BLaER1 (cell line): Measurements from ENCODE around the gene PROM1.
A peak's percentile ranks its signal among the peaks of the same experiment; 100 is the strongest.

ENCODE experiments used
- H3K27ac ChIP-seq: shearing (Covaris generic); formaldehyde crosslinking; 2 replicates; pipeline ENCODE4 v1.8.1; 2022
- H3K27me3 ChIP-seq: shearing (Covaris generic); formaldehyde crosslinking; 2 replicates; pipeline ENCODE4 v1.8.1; 2022
- H3K36me3 ChIP-seq: shearing (Covaris generic); formaldehyde crosslinking; 2 replicates; pipeline ENCODE4 v1.8.1; 2022
- H3K4me1 ChIP-seq: shearing (Covaris generic); formaldehyde crosslinking; 2 replicates; pipeline ENCODE4 v1.8.1; 2022
- H3K4me2 ChIP-seq: shearing (Covaris generic); formaldehyde crosslinking; 2 replicates; pipeline ENCODE4 v1.8.1; 2022
- H3K4me3 ChIP-seq: shearing (Covaris generic); formaldehyde crosslinking; 2 replicates; pipeline ENCODE4 v1.8.1; 2022
- H3K9ac ChIP-seq: shearing (Covaris generic); formaldehyde crosslinking; 2 replicates; pipeline ENCODE4 v1.8.1; 2022
- H3K9me3 ChIP-seq: shearing (Covaris generic); formaldehyde crosslinking; 2 replicates; pipeline ENCODE4 v1.8.1; 2022
- H4K20me1 ChIP-seq: shearing (Covaris generic); formaldehyde crosslinking; 2 replicates; pipeline ENCODE4 v1.8.1; 2022
- Cebpa-rat ChIP-seq: shearing (Covaris generic); IDR thresholded peaks from 2 replicates; pipeline ENCODE4 v1.8.1; 2022

PROM1 gene

DNA sequence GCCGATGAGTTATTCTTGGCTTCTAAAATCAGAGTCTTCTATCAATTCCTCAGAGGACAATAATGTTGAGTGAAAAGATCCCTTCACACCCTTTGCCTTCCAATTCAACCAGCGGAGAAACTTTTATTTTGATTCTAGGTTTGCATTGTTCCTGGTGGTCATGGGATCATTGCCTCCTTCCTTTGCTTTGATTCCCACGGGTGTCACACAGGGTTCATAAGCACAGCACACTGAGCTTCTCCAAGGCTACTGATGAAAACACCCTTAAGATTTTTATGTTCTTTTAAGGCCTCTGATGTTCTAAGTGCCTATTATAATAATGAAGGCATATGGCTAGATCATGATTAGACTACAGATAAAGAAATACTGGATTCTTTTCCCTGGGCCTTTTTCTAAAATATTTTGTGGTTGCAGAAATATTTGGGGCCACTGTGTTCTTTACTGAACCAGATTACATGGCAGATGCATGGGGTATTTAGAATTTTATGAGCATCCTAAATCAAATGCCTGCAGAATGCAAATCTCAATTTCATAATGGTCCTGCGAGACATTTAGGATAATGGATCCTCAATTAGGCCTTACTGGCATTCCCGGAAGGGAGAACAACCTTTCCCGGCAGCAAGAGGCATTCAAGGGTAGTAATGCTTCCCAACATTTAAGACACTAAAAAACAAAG, 76.9 kb downstream of the PROM1 start:
- Histone ChIP-seq H3K9ac (no peak overlapping the region), H3K27me3 (no peaks in the 10 kb centered on the region), H3K4me2 (no peak overlapping the region), H3K9me3 (no peaks in the 10 kb centered on the region), H3K36me3 (no peaks in the 10 kb centered on the region), H3K4me3 (no peak overlapping the region), H3K4me1 (peaks cover 8% of the 10 kb centered on the region), H3K27ac (no peak overlapping the region), H4K20me1 (no peaks in the 10 kb centered on the region)
- TF ChIP-seq Cebpa-rat = no peak

DNA sequence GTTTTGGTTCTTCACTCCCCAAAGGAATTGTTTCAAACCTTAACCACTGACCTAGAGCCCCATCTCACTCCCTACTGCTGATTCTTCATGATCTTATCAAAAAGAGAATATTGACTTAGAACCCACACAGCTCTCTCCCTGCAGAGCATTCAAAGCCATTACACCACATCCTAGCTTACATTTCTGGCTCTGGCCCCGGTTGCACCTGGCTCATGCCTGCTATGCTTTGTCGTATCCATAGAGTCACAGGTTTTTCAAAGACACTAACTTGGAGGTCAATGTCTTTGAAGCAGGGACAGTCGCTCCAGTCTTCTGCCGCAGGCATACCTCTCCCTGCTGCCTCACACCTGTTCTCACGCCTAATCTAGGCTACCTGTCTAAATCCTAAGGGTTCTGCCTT, 78.1 kb downstream of the PROM1 start:
- Histone ChIP-seq H3K9ac (no peak overlapping the region), H3K4me1 (peaks cover 8% of the 10 kb centered on the region), H3K27me3 (no peaks in the 10 kb centered on the region), H3K4me2 (no peak overlapping the region), H3K36me3 (no peaks in the 10 kb centered on the region), H4K20me1 (no peaks in the 10 kb centered on the region), H3K27ac (no peak overlapping the region), H3K4me3 (no peak overlapping the region), H3K9me3 (no peaks in the 10 kb centered on the region)
- no peak for TF ChIP-seq Cebpa-rat

GRCh38 chr4:16001484-16001858, 82.4 kb downstream of the PROM1 start:
- no peak for TF ChIP-seq Cebpa-rat
- Histone ChIP-seq H3K36me3 (no peaks in the 10 kb centered on the region), H3K27ac (no peak overlapping the region), H3K27me3 (no peaks in the 10 kb centered on the region), H3K4me2 (no peak overlapping the region), H3K9ac (peak overlapping the region; percentile 18; the same call in 1 of the 2 replicates), H4K20me1 (no peaks in the 10 kb centered on the region), H3K4me1 (peaks cover 8% of the 10 kb centered on the region), H3K9me3 (no peaks in the 10 kb centered on the region), H3K4me3 (no peak overlapping the region)

DNA sequence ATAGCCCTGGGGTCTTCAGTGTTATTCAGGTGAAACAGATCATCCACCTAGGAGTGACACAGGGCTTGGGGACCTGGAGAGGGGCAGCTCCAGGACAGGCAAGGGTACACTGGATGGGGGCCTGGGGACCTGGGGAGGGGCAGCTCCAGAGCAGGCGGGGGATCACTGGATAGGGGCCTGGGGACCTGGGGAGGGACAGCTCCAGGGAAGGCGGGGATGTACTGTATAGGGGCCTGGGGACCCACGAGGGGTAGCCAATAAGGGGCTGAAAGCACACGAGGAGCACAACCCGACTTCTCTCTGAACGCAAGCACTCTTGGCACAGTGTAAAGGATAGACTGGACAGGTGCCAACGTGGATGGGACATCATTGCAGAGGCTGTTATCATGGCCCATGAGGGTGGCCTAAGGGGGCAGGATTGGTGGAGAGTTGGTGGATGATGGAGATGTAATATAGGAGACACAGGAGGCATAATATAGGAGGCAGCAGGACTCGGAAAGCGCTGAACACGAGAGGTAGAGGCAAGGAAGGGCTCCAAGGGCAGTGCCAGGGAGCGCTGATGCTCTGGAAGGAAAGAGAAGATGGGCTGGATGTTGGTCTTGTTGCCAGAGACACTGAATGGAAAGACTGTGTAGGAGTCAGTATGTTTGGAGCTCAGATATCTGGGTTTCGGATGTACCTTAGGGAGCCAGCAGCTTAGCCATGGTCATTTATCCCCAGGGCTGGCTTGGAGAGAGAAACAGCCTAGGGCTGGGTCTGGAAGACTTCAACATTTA, 82.9 kb downstream of the PROM1 start:
- H3K4me1 ChIP-seq = peaks cover 8% of the 10 kb centered on the region
- no peaks in the 10 kb centered on the region for H3K9me3 ChIP-seq
- no peaks in the 10 kb centered on the region for H3K27me3 ChIP-seq
- H4K20me1 ChIP-seq = no peaks in the 10 kb centered on the region
- H3K36me3 ChIP-seq = no peaks in the 10 kb centered on the region
- no peak for TF ChIP-seq Cebpa-rat
- no peak overlapping the region for H3K4me3 ChIP-seq
- no peak overlapping the region for H3K27ac ChIP-seq
- no peak overlapping the region for H3K9ac ChIP-seq
- H3K4me2 ChIP-seq = no peak overlapping the region

- no peaks in the 10 kb centered on the region for H3K36me3 ChIP-seq
- no peaks in the 10 kb centered on the region for H3K27me3 ChIP-seq
- no peak overlapping the region for H3K9ac ChIP-seq
- H4K20me1 ChIP-seq = no peaks in the 10 kb centered on the region
- no peak for TF ChIP-seq Cebpa-rat
- H3K4me3 ChIP-seq = no peak overlapping the region
- no peak overlapping the region for H3K27ac ChIP-seq
- H3K4me2 ChIP-seq = no peak overlapping the region
- peaks cover 10% of the 10 kb centered on the region for H3K4me1 ChIP-seq
- H3K9me3 ChIP-seq = no peaks in the 10 kb centered on the region
These were observed 87.0 kb downstream of the PROM1 start for GRCh38 chr4:15996773-15997172.

- no peak for TF ChIP-seq Cebpa-rat
- H3K9ac ChIP-seq = no peak overlapping the region
- H3K9me3 ChIP-seq = no peaks in the 10 kb centered on the region
- no peaks in the 10 kb centered on the region for H3K27me3 ChIP-seq
- no peak overlapping the region for H3K4me2 ChIP-seq
- no peak overlapping the region for H3K27ac ChIP-seq
- no peaks in the 10 kb centered on the region for H3K36me3 ChIP-seq
- no peaks in the 10 kb centered on the region for H4K20me1 ChIP-seq
- H3K4me1 ChIP-seq = peaks cover 15% of the 10 kb centered on the region
- H3K4me3 ChIP-seq = no peak overlapping the region
These were observed 88.0 kb downstream of the PROM1 start for GRCh38 chr4:15995826-15996225.

GRCh38 chr4:15992167-15992485, 91.7 kb downstream of the PROM1 start:
- H3K27me3 ChIP-seq = no peaks in the 10 kb centered on the region
- H3K36me3 ChIP-seq = no peaks in the 10 kb centered on the region
- TF ChIP-seq Cebpa-rat = no peak
- H3K27ac ChIP-seq = no peak overlapping the region
- no peaks in the 10 kb centered on the region for H3K9me3 ChIP-seq
- H3K4me2 ChIP-seq = peak overlapping the region; percentile 55
- H3K4me3 ChIP-seq = no peak overlapping the region
- peaks cover 22% of the 10 kb centered on the region for H3K4me1 ChIP-seq
- no peak overlapping the region for H3K9ac ChIP-seq
- no peaks in the 10 kb centered on the region for H4K20me1 ChIP-seq

DNA sequence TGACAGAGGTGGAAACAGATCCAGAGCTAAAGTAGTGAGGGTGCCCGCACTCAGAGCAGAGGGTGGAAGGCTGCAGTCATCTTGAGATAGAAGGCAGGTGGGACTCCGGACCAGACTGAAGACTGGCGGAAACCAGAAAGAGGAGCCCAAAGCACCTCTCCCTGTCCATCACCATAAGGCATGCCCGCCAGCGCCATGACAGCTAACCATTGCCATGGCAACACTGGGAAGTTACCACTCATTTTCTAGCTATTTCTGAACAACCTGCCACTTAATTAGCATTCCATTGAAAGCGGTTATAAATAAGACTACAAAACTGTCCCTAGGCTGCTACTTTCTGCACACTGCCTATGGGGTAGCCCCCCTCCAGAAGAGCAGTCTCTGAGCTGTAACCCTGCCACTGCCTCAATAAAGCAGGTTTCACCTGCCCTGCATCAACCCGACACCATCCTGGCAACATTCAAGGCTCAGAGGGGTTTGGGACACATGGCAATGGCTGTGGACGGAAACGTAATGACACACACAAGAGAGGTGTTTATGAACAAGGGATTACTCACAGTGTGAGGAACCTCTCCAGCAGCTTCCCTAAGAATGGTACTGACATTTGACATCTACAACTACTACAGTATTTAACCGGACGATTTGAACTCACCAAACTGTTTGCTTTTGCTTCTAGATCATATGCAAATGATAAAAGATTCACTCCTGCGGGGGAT, 93.1 kb downstream of the PROM1 start:
- H3K4me1 ChIP-seq = peaks cover 22% of the 10 kb centered on the region
- no peak overlapping the region for H3K27ac ChIP-seq
- TF ChIP-seq Cebpa-rat = no peak
- no peak overlapping the region for H3K4me2 ChIP-seq
- no peaks in the 10 kb centered on the region for H4K20me1 ChIP-seq
- H3K27me3 ChIP-seq = no peaks in the 10 kb centered on the region
- no peaks in the 10 kb centered on the region; the same call in 1 of the 2 replicates for H3K9me3 ChIP-seq
- no peaks in the 10 kb centered on the region for H3K36me3 ChIP-seq
- no peak overlapping the region for H3K9ac ChIP-seq
- no peak overlapping the region for H3K4me3 ChIP-seq

- no peak overlapping the region for H3K9ac ChIP-seq
- H3K36me3 ChIP-seq = no peaks in the 10 kb centered on the region
- H3K27me3 ChIP-seq = no peaks in the 10 kb centered on the region
These were observed 94.4 kb downstream of the PROM1 start for GRCh38 chr4:15989424-15989823.

DNA sequence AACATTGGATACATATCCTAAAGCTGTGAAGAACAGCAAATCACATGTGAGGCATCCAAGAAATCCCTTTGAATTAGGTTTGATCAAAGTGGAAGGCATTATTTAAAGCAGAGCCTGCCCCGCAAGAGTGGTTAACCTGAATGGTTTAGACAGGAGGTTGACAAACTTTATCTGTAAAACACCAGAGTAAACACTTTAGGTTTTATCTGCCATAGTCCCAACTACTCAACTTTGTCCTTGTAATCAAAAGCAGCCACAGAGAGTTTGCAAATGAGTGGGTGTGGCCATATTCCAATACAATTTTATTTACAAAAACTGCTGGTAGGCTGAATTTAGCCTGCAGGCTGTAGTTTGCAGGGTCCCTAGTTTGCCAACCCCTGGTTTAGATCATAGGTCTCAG, 95.6 kb downstream of the PROM1 start:
- H3K36me3 ChIP-seq = no peaks in the 10 kb centered on the region
- H3K4me2 ChIP-seq = 0 out of 2 replicates have a peak overlapping the region, but pooled peaks have one; percentile 24
- no peak overlapping the region for H3K4me3 ChIP-seq
- no peaks in the 10 kb centered on the region for H4K20me1 ChIP-seq
- H3K27me3 ChIP-seq = no peaks in the 10 kb centered on the region
- TF ChIP-seq Cebpa-rat = no peak
- H3K27ac ChIP-seq = no peak overlapping the region
- H3K4me1 ChIP-seq = peaks cover 22% of the 10 kb centered on the region
- no peaks in the 10 kb centered on the region; the same call in 1 of the 2 replicates for H3K9me3 ChIP-seq
- no peak overlapping the region for H3K9ac ChIP-seq

More at GRCh38 chr4:15989424-15989823, 94.4 kb downstream of the PROM1 start:
- no peaks in the 10 kb centered on the region; the same call in 1 of the 2 replicates for H3K9me3 ChIP-seq
- no peak overlapping the region for H3K27ac ChIP-seq
- no peaks in the 10 kb centered on the region for H4K20me1 ChIP-seq
- no peak overlapping the region for H3K4me3 ChIP-seq
- TF ChIP-seq Cebpa-rat = no peak
- peaks cover 22% of the 10 kb centered on the region for H3K4me1 ChIP-seq
- no peak overlapping the region for H3K4me2 ChIP-seq
